SH-SY5Y (cell line): Measurements from ENCODE around the gene PPP1R3E.

ENCODE experiments used
- GATA2 ChIP-seq: IDR thresholded peaks from 2 replicates; pipeline ENCODE4 v1.6.1; 2011; ENCODE audit warnings: mild to moderate bottlenecking, low read depth, low read length
- GATA3 ChIP-seq: IDR thresholded peaks from 2 replicates; pipeline ENCODE4 v1.6.1; 2011; ENCODE audit warnings: low read depth, mild to moderate bottlenecking, low read length, moderate library complexity

GRCh38 chr14:23324455-23324846 is 21.8 kb upstream of the PPP1R3E start:
- TF ChIP-seq GATA3, result no peak
- TF ChIP-seq GATA2, result no peak
